Chondrocyte (in vitro differentiated cells): ENCODE data around the gene ALKAL2. TPM values are rescaled to one million over a fixed set of nuclear protein-coding genes. Genes with fewer than 3 reads are reported as not detected.

ENCODE experiments used
- DNase-seq: peaks from one replicate; pipeline ENCODE4 v3.0.0; 2021; ENCODE audit warnings: mixed read lengths, low spot score
- H3K27ac Mint-ChIP-seq: one replicate; pipeline ENCODE4 v1.8.0; 2021; ENCODE audit warnings: mild to moderate bottlenecking, moderate library complexity, mixed read lengths; ENCODE audit not compliant: unreplicated experiment
- H3K27me3 Mint-ChIP-seq: 2 replicates; pipeline ENCODE4 v1.8.0; 2021; ENCODE audit warnings: low read depth, mixed read lengths
- H3K36me3 Mint-ChIP-seq: 2 replicates; pipeline ENCODE4 v1.8.0; 2021; ENCODE audit warnings: low read depth, mixed read lengths
- H3K4me1 Mint-ChIP-seq: 2 replicates; pipeline ENCODE4 v1.8.0; 2021; ENCODE audit warnings: low read depth, mild to moderate bottlenecking, mixed read lengths
- H3K4me3 Mint-ChIP-seq: one replicate; pipeline ENCODE4 v1.8.0; 2021; ENCODE audit warnings: mild to moderate bottlenecking, moderate library complexity, mixed read lengths; ENCODE audit not compliant: unreplicated experiment
- H3K9me3 Mint-ChIP-seq: 2 replicates; pipeline ENCODE4 v1.8.0; 2021; ENCODE audit warnings: low read depth, mixed read lengths
- CTCF ChIP-seq: fragments of 200-600 bp; sonication (generic); IDR thresholded peaks from 2 replicates; pipeline ENCODE4 v1.5.0; 2021; ENCODE audit warnings: antibody characterized with exemption, mild to moderate bottlenecking, moderate library complexity
- total RNA-seq: library from RNA; stranded (reverse); gene quantifications from 3 replicates; pipeline ENCODE4 v1.2.1, GENCODE V29; 2021

ALKAL2 gene
- total RNA-seq, 1 donor from 2014 or later = 164 TPM

GRCh38 chr2:323035-323434 is 35.1 kb upstream of the ALKAL2 start:
- Mint-ChIP-seq H3K9me3 (peaks cover 40% of the 10 kb centered on the region), H3K27ac (peak overlapping the region; percentile 17)
- no peak for TF ChIP-seq CTCF

GRCh38 chr2:322326-322725 is 34.4 kb upstream of the ALKAL2 start:
- TF ChIP-seq CTCF = no peak
- Mint-ChIP-seq H3K36me3 (peaks cover 24% of the 10 kb centered on the region), H3K4me1 (peaks cover 39% of the 10 kb centered on the region), H3K4me3 (no peak overlapping the region), H3K27me3 (no peaks in the 10 kb centered on the region), H3K9me3 (peaks cover 34% of the 10 kb centered on the region), H3K27ac (no peak overlapping the region)
- no peak for DNase-seq

More at GRCh38 chr2:323035-323434, 35.1 kb upstream of the ALKAL2 start:
- H3K36me3 Mint-ChIP-seq = peaks cover 24% of the 10 kb centered on the region
- H3K4me1 Mint-ChIP-seq = peaks cover 36% of the 10 kb centered on the region
- H3K27me3 Mint-ChIP-seq = no peaks in the 10 kb centered on the region
- DNase-seq = no peak
- H3K4me3 Mint-ChIP-seq = no peak overlapping the region

- no peak for DNase-seq
- Mint-ChIP-seq H3K36me3 (peaks cover 11% of the 10 kb centered on the region), H3K9me3 (peaks cover 16% of the 10 kb centered on the region), H3K4me3 (no peak overlapping the region), H3K27ac (no peak overlapping the region), H3K27me3 (no peaks in the 10 kb centered on the region), H3K4me1 (peaks cover 49% of the 10 kb centered on the region)
- TF ChIP-seq CTCF = no peak
Observed at GRCh38 chr2:320561-320960, 32.7 kb upstream of the ALKAL2 start.

- H3K27me3 Mint-ChIP-seq = no peaks in the 10 kb centered on the region
- no peak for DNase-seq
- H3K4me1 Mint-ChIP-seq = peaks cover 40% of the 10 kb centered on the region
- H3K27ac Mint-ChIP-seq = peak overlapping the region; percentile 99
- H3K4me3 Mint-ChIP-seq = peak overlapping the region; percentile 73
- peaks cover 2% of the 10 kb centered on the region for H3K9me3 Mint-ChIP-seq
- peaks cover 3% of the 10 kb centered on the region for H3K36me3 Mint-ChIP-seq
- no peak for TF ChIP-seq CTCF
Observed at GRCh38 chr2:319059-319600, 31.2 kb upstream of the ALKAL2 start.

- no peaks in the 10 kb centered on the region for H3K9me3 Mint-ChIP-seq
- no peak for DNase-seq
- peaks cover 2% of the 10 kb centered on the region for H3K36me3 Mint-ChIP-seq
- peaks cover 34% of the 10 kb centered on the region for H3K4me1 Mint-ChIP-seq
- TF ChIP-seq CTCF = peak; percentile 22
- peak overlapping the region; percentile 73 for H3K4me3 Mint-ChIP-seq
- no peaks in the 10 kb centered on the region for H3K27me3 Mint-ChIP-seq
- peak overlapping the region; percentile 99 for H3K27ac Mint-ChIP-seq
Observed at GRCh38 chr2:317501-318424, 29.9 kb upstream of the ALKAL2 start.
